Keratinocyte (primary cell): ENCODE data around the gene PRSS48. TPM values are rescaled to one million over a fixed set of nuclear protein-coding genes. Genes with fewer than 3 reads are reported as not detected.

ENCODE experiments used
- DNase-seq: peaks from one replicate; pipeline ENCODE4 v3.0.0-alpha.2; 2011; ENCODE audit warnings: low read depth, missing footprints, low spot score
- FAIRE-seq: peaks from 2 replicates; lab custom pipeline; 2011; peaks lifted over from hg19 to GRCh38; lab: Jason Lieb, UNC
- H2AFZ ChIP-seq: 2 replicates; pipeline ENCODE4 v1.6.0; 2012; ENCODE audit warnings: low read length, control low read depth, inconsistent platforms; ENCODE audit not compliant: control insufficient read depth
- H3K27ac ChIP-seq: 2 replicates; pipeline ENCODE4 v1.5.1; 2011; ENCODE audit warnings: low read length; ENCODE audit not compliant: control insufficient read depth, insufficient read depth
- H3K27me3 ChIP-seq: 3 replicates; pipeline ENCODE4 v1.6.0; 2011; ENCODE audit warnings: low read length; ENCODE audit not compliant: control insufficient read depth, insufficient read depth; ENCODE audit errors: extremely low read depth
- H3K36me3 ChIP-seq, 2 experiments: 2 replicates in 1 of 2; 3 replicates in 1 of 2; pipeline ENCODE4 v1.5.1; 2011; ENCODE audit warnings: low read length in 2 of 2, mild to moderate bottlenecking in 1 of 2; ENCODE audit not compliant: control insufficient read depth in 2 of 2, insufficient read depth in 2 of 2; ENCODE audit errors: extremely low read depth in 1 of 2
- H3K4me1 ChIP-seq: 3 replicates; pipeline ENCODE4 v1.5.1; 2011; ENCODE audit warnings: low read length; ENCODE audit not compliant: control insufficient read depth, insufficient read depth; ENCODE audit errors: extremely low read depth
- H3K4me2 ChIP-seq: 3 replicates; pipeline ENCODE4 v1.6.0; 2011; ENCODE audit warnings: low read depth, low read length; ENCODE audit not compliant: control insufficient read depth, insufficient read depth; ENCODE audit errors: extremely low read depth
- H3K4me3 ChIP-seq, 3 experiments: fragments of 200-600 bp in 1 of 3; sonication (generic) in 1 of 3; 2 replicates in 2 of 3; 3 replicates in 1 of 3; pipeline ENCODE4 v1.5.1; 2011 to 2016; ENCODE audit warnings: low read length in 3 of 3, mild to moderate bottlenecking in 3 of 3, control low read depth in 2 of 3, inconsistent platforms in 1 of 3, low read depth in 1 of 3, mixed read lengths in 1 of 3, mixed run types in 1 of 3, moderate library complexity in 1 of 3; ENCODE audit not compliant: control insufficient read depth in 2 of 3, insufficient read depth in 2 of 3; ENCODE audit errors: extremely low read depth in 1 of 3
- H3K79me2 ChIP-seq: 2 replicates; pipeline ENCODE4 v1.6.0; 2012; ENCODE audit warnings: low read length; ENCODE audit not compliant: control insufficient read depth, insufficient read depth
- H3K9ac ChIP-seq: 3 replicates; pipeline ENCODE4 v1.6.0; 2011; ENCODE audit warnings: low read length; ENCODE audit not compliant: control insufficient read depth, insufficient read depth; ENCODE audit errors: extremely low read depth
- H3K9me1 ChIP-seq: 3 replicates; pipeline ENCODE4 v1.6.0; 2011; ENCODE audit warnings: low read length; ENCODE audit not compliant: control insufficient read depth, insufficient read depth; ENCODE audit errors: extremely low read depth
- H3K9me3 ChIP-seq: 2 replicates; pipeline ENCODE4 v1.5.1; 2012; ENCODE audit warnings: low read depth, low read length; ENCODE audit not compliant: control insufficient read depth
- H4K20me1 ChIP-seq: 3 replicates; pipeline ENCODE4 v1.6.0; 2011; ENCODE audit warnings: low read length; ENCODE audit not compliant: control insufficient read depth, insufficient read depth; ENCODE audit errors: extremely low read depth
- EZH2 ChIP-seq: IDR thresholded peaks from one replicate; pipeline ENCODE4 v1.6.1; 2012; ENCODE audit warnings: inconsistent platforms, mild to moderate bottlenecking, low read length, moderate library complexity
- dilution Hi-C: fragments of 300-500 bp; cut with MboI; formaldehyde crosslinking; loops from one replicate; pipeline ENCODE4 v1.7.0; 2020; ENCODE audit warnings: low sequenced_read_pairs; ENCODE audit not compliant: extremely low pct_ligation_motif_present
- polyA minus RNA-seq, 3 experiments: library from RNA; depleted of rRNA, polyadenylated mRNA; stranded (reverse); fragments of >200 nt; gene quantifications; 1 replicate in 1 of 3; 2 replicates in 1 of 3; 3 replicates in 1 of 3; pipeline ENCODE4 v1.2.3, GENCODE V29; 2011
- polyA plus RNA-seq, 5 experiments: library from polyadenylated mRNA; depleted of rRNA in 3 of 5; stranded (reverse) in 3 of 5; stranded (forward) in 1 of 5; unstranded in 1 of 5; fragments of >200 nt; gene quantifications; 1 replicate in 1 of 5; 2 replicates in 3 of 5; 3 replicates in 1 of 5; pipeline versions ENCODE4 v1.2.1 to v1.2.3, GENCODE V29; 2011 to 2012; ENCODE audit warnings: missing spikeins in 2 of 5, low read depth in 1 of 5, low replicate concordance in 1 of 5
- TF ChIP-seq, protein P1 (sequence below), 3 experiments: IDR thresholded peaks in 1 of 3; conservative IDR thresholded peaks in 1 of 3; optimal IDR thresholded peaks in 1 of 3; 2 replicates in 2 of 3; 3 replicates in 1 of 3; pipeline versions ENCODE3 to v1.5.1; 2011; ENCODE audit warnings: low read length in 3 of 3, mild to moderate bottlenecking in 3 of 3, moderate library complexity in 2 of 3, control low read depth in 1 of 3, inconsistent platforms in 1 of 3; ENCODE audit not compliant: insufficient read depth in 2 of 3; ENCODE audit errors: extremely low read depth in 1 of 3

The PRSS48 gene, protein sequence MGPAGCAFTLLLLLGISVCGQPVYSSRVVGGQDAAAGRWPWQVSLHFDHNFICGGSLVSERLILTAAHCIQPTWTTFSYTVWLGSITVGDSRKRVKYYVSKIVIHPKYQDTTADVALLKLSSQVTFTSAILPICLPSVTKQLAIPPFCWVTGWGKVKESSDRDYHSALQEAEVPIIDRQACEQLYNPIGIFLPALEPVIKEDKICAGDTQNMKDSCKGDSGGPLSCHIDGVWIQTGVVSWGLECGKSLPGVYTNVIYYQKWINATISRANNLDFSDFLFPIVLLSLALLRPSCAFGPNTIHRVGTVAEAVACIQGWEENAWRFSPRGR
- polyA plus RNA-seq (not detected in 3 replicates), polyA minus RNA-seq (not detected in 3 replicates)
- not detected for polyA plus RNA-seq (2011; ENCODE audit: low read depth)
- not detected in 2 replicates for polyA plus RNA-seq (2011; cell fraction: cytosol; rRNA removed)
- polyA plus RNA-seq (2011; cell fraction: nucleus; rRNA removed), result not detected in 2 replicates
- not detected in 2 replicates for polyA plus RNA-seq (2012; ENCODE audit: low replicate concordance)
- polyA minus RNA-seq (2011; cell fraction: cytosol; rRNA and poly(A)+ RNA removed), result not detected
- polyA minus RNA-seq (2011; cell fraction: nucleus; rRNA and poly(A)+ RNA removed), result 0.53 TPM in 1 of 2 replicates, not detected in the other

DNA sequence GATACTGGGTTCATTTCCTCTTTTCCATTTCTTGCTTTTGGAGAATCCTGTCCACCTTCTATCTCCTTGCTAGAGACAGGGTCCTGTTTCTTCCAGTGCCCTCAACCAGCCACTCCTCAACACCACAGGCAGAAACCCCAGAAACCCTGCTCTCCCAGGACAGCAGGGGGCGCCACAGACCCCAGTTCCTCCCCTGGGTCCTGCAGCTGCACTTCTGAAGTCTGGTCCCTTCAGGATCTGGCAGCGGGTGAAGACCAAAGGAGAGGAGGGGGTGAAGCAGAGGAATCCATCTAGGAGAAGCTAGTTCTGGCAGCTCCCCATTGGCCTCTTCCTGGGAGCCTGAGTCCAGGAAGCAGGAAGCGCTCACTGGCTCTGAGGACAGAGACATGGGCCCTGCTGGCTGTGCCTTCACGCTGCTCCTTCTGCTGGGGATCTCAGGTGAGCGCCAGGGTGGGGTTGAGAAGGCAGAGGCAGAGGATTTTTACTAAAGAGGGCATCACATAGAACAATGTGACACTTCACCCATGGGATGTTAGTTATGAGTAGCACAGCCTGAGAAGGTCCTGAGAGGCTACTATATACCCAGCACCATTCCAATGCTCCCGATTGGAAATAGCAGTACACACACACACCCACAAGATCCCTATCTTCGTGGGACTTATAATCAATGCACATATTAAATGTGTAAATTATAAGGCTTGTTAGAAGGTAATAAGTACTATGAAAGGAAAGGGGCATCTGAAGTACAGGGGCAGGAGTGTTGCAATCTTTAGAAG, at the start of gene PRSS48:
TSS of gene PRSS48 (plus strand) at position 375 of the 776 bp plus-strand sequence. CDS start at position 387, 12 bp downstream.
- peak; percentile 76 for FAIRE-seq
- no peaks in the 10 kb centered on the region for H3K27me3 ChIP-seq
- H3K36me3 ChIP-seq, result no peaks in the 10 kb centered on the region
- H3K4me3 ChIP-seq, result no peak within 1 kb of the TSS
- no peaks in the 10 kb centered on the region for H3K9me1 ChIP-seq
- H3K9me3 ChIP-seq, result no peaks in the 10 kb centered on the region
- H3K9ac ChIP-seq, result no peak within 1 kb of the TSS
- TF ChIP-seq, protein P1, sequence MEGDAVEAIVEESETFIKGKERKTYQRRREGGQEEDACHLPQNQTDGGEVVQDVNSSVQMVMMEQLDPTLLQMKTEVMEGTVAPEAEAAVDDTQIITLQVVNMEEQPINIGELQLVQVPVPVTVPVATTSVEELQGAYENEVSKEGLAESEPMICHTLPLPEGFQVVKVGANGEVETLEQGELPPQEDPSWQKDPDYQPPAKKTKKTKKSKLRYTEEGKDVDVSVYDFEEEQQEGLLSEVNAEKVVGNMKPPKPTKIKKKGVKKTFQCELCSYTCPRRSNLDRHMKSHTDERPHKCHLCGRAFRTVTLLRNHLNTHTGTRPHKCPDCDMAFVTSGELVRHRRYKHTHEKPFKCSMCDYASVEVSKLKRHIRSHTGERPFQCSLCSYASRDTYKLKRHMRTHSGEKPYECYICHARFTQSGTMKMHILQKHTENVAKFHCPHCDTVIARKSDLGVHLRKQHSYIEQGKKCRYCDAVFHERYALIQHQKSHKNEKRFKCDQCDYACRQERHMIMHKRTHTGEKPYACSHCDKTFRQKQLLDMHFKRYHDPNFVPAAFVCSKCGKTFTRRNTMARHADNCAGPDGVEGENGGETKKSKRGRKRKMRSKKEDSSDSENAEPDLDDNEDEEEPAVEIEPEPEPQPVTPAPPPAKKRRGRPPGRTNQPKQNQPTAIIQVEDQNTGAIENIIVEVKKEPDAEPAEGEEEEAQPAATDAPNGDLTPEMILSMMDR (optimal IDR thresholded peaks at IDR 0.05 in 1 of 3, IDR thresholded peaks at IDR 0.05 in 1 of 3, conservative IDR thresholded peaks at IDR 0.05 in 1 of 3; ENCODE audit: extremely low read depth in 1 of 3, insufficient read depth in 2 of 3, low read length in 3 of 3), result peak; percentile 72 to 87 (median 86)
- no peak for TF ChIP-seq EZH2
- H3K4me2 ChIP-seq, result no peak within 1 kb of the TSS
- H3K27ac ChIP-seq, result no peak within 1 kb of the TSS
- no peak for DNase-seq
- no peaks in the 10 kb centered on the region for H4K20me1 ChIP-seq
- peaks cover 30% of the 10 kb centered on the region for H3K79me2 ChIP-seq
- dilution Hi-C loops, result no loop called here
- H2AFZ ChIP-seq, result no peak within 1 kb of the TSS
- H3K4me1 ChIP-seq, result no peaks in the 10 kb centered on the region

DNA sequence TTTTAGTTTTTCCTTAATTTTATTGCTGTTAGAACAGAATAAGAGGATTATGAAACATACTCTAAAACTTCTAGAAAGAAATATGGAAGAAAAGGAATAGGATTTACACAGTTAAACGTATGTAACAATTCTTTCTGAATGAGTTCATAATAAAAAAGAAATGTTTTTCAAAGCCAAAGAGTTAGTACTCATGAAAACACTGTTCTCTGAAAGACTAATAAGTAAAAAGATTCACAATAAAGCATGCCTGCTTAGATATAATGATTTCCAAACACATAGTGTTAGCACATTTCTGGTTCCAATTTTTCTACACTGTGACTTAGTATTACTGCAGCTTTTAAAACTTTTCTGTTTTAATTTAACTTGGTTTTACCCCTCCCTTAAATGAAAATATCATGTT, 49.8 kb upstream of the PRSS48 start:
- no peaks in the 10 kb centered on the region for H3K36me3 ChIP-seq
- H3K4me3 ChIP-seq, result peak overlapping the region in 1 of 3 experiments; percentile 47
- no peak for TF ChIP-seq EZH2
- TF ChIP-seq, protein P1 (optimal IDR thresholded peaks at IDR 0.05 in 1 of 3, IDR thresholded peaks at IDR 0.05 in 1 of 3, conservative IDR thresholded peaks at IDR 0.05 in 1 of 3; ENCODE audit: extremely low read depth in 1 of 3, insufficient read depth in 2 of 3, low read length in 3 of 3), result no peak
- dilution Hi-C loops, result no loop called here
- no peaks in the 10 kb centered on the region for H3K27me3 ChIP-seq
- H4K20me1 ChIP-seq, result no peaks in the 10 kb centered on the region
- no peak overlapping the region for H2AFZ ChIP-seq
- FAIRE-seq, result no peak
- no peak for DNase-seq
- H3K79me2 ChIP-seq, result peaks cover 2% of the 10 kb centered on the region
- peak overlapping the region; percentile 71 for H3K4me2 ChIP-seq
- peak overlapping the region; percentile 48 for H3K9ac ChIP-seq
- peaks cover 33% of the 10 kb centered on the region for H3K4me1 ChIP-seq
- H3K9me1 ChIP-seq, result no peaks in the 10 kb centered on the region
- H3K9me3 ChIP-seq, result no peaks in the 10 kb centered on the region
- H3K27ac ChIP-seq, result peak overlapping the region; percentile 68
